Measurements from ENCODE around the gene IPCEF1. TPM values are rescaled to one million over a fixed set of nuclear protein-coding genes. Genes with fewer than 3 reads are reported as not detected.

Gene IPCEF1
- total RNA-seq, 1 experiment from 2014 or later = 0.48 TPM

DNA sequence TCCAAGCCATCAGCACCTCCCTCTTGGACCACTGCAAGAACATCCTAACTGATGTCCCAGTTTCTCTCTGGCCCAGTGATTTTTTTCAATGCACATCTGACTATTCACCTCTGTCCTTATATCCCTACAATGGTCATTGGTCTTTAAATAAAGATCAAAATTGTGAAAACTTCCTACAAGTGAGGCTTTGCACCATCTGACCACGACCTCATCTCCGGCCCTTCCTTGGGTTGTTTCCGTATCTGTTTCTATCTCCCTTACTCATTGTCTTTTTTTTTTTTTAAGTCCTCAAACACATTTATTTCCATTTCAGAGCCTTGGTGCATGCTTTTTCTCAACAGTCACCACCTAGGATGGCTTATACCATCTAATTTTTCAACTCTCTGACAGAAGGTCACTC, 88.1 kb downstream of the IPCEF1 start:
- Histone ChIP-seq H3K18ac (ENCODE audit: insufficient read length, low read depth, low read length) (no peak overlapping the region), H3K4me1 (ENCODE audit: insufficient read depth, low read length) (no peaks in the 10 kb centered on the region), H3K4ac (ENCODE audit: low read depth, low read length) (no peak overlapping the region), H3K9me3 (ENCODE audit: control insufficient read depth, low read depth, low read length) (no peaks in the 10 kb centered on the region), H2BK12ac (ENCODE audit: insufficient read length, low read depth, low read length) (no peak overlapping the region), H3K27ac (ENCODE audit: insufficient read length, low read depth, low read length) (no peak overlapping the region), H3K9ac (ENCODE audit: extremely low read depth, insufficient read length, low read length) (no peak overlapping the region), H4K5ac (ENCODE audit: insufficient read length, low read depth, low read length) (no peak overlapping the region), H4K8ac (replicated peaks; ENCODE audit: insufficient read length, low read depth, low read length) (no peak overlapping the region), H3K23me2 (ENCODE audit: insufficient read length, low read depth, low read length, poor library complexity, severe bottlenecking) (no peaks in the 10 kb centered on the region), H2BK20ac (ENCODE audit: low read depth, low read length, poor library complexity, severe bottlenecking) (no peak overlapping the region), H4K91ac (ENCODE audit: insufficient read length, low read depth, low read length) (no peak overlapping the region), H2AK5ac (ENCODE audit: insufficient read length, low read length) (no peak overlapping the region), H3T11ph (ENCODE audit: low read length) (no peak overlapping the region), H3K27me3 (ENCODE audit: insufficient read depth, low read length) (no peaks in the 10 kb centered on the region), H3K14ac (ENCODE audit: insufficient read depth, low read length) (no peak overlapping the region), H3K4me2 (ENCODE audit: insufficient read depth, insufficient read length, low read length) (no peak overlapping the region), H2AFZ (ENCODE audit: low read length) (no peak overlapping the region), H3K23ac (ENCODE audit: insufficient read length, low read depth, low read length) (no peak overlapping the region), H2BK5ac (ENCODE audit: insufficient read length, low read length) (no peak overlapping the region), H2BK120ac (ENCODE audit: low read depth, low read length, poor library complexity, severe bottlenecking) (no peak overlapping the region), H3K79me2 (ENCODE audit: insufficient read depth, low read length) (no peaks in the 10 kb centered on the region), H3K79me1 (ENCODE audit: insufficient read depth, low read depth, low read length, poor library complexity, severe bottlenecking) (no peaks in the 10 kb centered on the region), H4K20me1 (ENCODE audit: control insufficient read depth, insufficient read depth, insufficient read length) (no peaks in the 10 kb centered on the region), H2BK15ac (ENCODE audit: low read depth, low read length) (no peak overlapping the region), H3K56ac (ENCODE audit: insufficient read length, low read depth, low read length) (no peak overlapping the region)
- WGBS (ENCODE audit: extremely low coverage, insufficient read length, low lambda C conversion rate) = no CpG with 5 or more reads among the region's 3 CpGs
- Mint-ChIP-seq H3K27me3 (ENCODE audit: low read depth) (peaks cover 3% of the 10 kb centered on the region; the same call in 1 of the 2 replicates), H3K9me3 (peaks cover 15 to 16% of the 10 kb centered on the region in 2 experiments), H3K4me3 (no peak overlapping the region), H3K36me3 (ENCODE audit: insufficient read depth in 1 of 3, low read depth in 3 of 3) (peaks cover 0 to 15% (median 3%) of the 10 kb centered on the region in 3 experiments; a peak in 4 of 7 replicates), H3K27ac (no peak overlapping the region), H3K4me1 (no peaks in the 10 kb centered on the region)
- TF ChIP-seq CTCF (conservative IDR thresholded peaks at IDR 0.05) = no peak
- no peak for DNase-seq

All from H9 (cell line).